GM18861 (cell line): ENCODE measurements around the gene LILRB1.
"Not testable (repeated sequence)": the region's sequence is repeated elsewhere in the genome, so short reads cannot be mapped to it uniquely, and the experiment has no call there.

ENCODE experiments used
- ATAC-seq: cut with Tn5 transposase; IDR thresholded peaks from one replicate; pipeline ENCODE4 v1.9.1; 2021; ENCODE audit not compliant: unreplicated experiment

The LILRB1 gene

GRCh38 chr19:54630262-54630661 is at the start of gene LILRB1:
TSS of gene LILRB1 (plus strand) at chr19:54630484. CDS start at chr19:54631074, 590 bp downstream.
- not testable (repeated sequence) for ATAC-seq

GRCh38 chr19:54586397-54586796 is 43.9 kb upstream of the LILRB1 start:
- ATAC-seq: no peak

- no peak for ATAC-seq
Observed at GRCh38 chr19:54587026-54587425, 43.3 kb upstream of the LILRB1 start.

GRCh38 chr19:54593445-54593844 is 36.8 kb upstream of the LILRB1 start, which contains the start of gene LILRA1:
TSS of gene LILRA1 (plus strand) at chr19:54593632. CDS start at chr19:54594245, 613 bp downstream.
- not testable (repeated sequence) for ATAC-seq

- ATAC-seq: not testable (repeated sequence)
Observed at GRCh38 chr19:54593931-54594626, 36.2 kb upstream of the LILRB1 start.

- ATAC-seq: no peak
Observed at GRCh38 chr19:54594737-54595136, 35.5 kb upstream of the LILRB1 start.

- ATAC-seq: not testable (repeated sequence)
Observed at GRCh38 chr19:54595680-54596436, 34.4 kb upstream of the LILRB1 start.

- no peak for ATAC-seq
Observed at GRCh38 chr19:54600212-54600611, 30.1 kb upstream of the LILRB1 start.

GRCh38 chr19:54606230-54606629 is 24.1 kb upstream of the LILRB1 start:
- no peak for ATAC-seq

- ATAC-seq: peak; percentile 52
Observed at GRCh38 chr19:54606891-54607784, 23.1 kb upstream of the LILRB1 start.

- no peak for ATAC-seq
Observed at GRCh38 chr19:54607785-54608150, 22.5 kb upstream of the LILRB1 start.

GRCh38 chr19:54608205-54608604 is 22.1 kb upstream of the LILRB1 start:
- no peak for ATAC-seq

GRCh38 chr19:54608792-54609191 is 21.5 kb upstream of the LILRB1 start:
- ATAC-seq: no peak

- ATAC-seq: no peak
Observed at GRCh38 chr19:54609356-54609791, 20.9 kb upstream of the LILRB1 start.

- ATAC-seq: no peak
Observed at GRCh38 chr19:54612428-54612827, 17.9 kb upstream of the LILRB1 start.

- no peak for ATAC-seq
Observed at GRCh38 chr19:54614726-54615125, 15.6 kb upstream of the LILRB1 start.

GRCh38 chr19:54616057-54616456 is 14.2 kb upstream of the LILRB1 start:
- no peak for ATAC-seq

GRCh38 chr19:54616821-54617560 is 13.3 kb upstream of the LILRB1 start:
- ATAC-seq: peak; percentile 64

GRCh38 chr19:54620464-54620863 is 9.8 kb upstream of the LILRB1 start:
- ATAC-seq: no peak

- ATAC-seq: no peak
Observed at GRCh38 chr19:54622431-54622830, 7.9 kb upstream of the LILRB1 start.
